HG03025 (cell line): ENCODE data around the gene MEX3C.

ENCODE experiments used
- ATAC-seq: cut with Tn5 transposase; IDR thresholded peaks from one replicate; pipeline ENCODE4 v1.9.1; 2021; ENCODE audit warnings: mild to moderate bottlenecking, moderate library complexity; ENCODE audit not compliant: unreplicated experiment, low FRiP score

The MEX3C gene

GRCh38 chr18:51192026-51192425 lies 5.5 kb downstream of the MEX3C start:
- ATAC-seq = no peak

- ATAC-seq = no peak
These were observed 6.3 kb downstream of the MEX3C start for GRCh38 chr18:51191128-51191717.

- ATAC-seq = no peak
These were observed 7.5 kb downstream of the MEX3C start for GRCh38 chr18:51190000-51190399.

- no peak for ATAC-seq
These were observed 9.3 kb downstream of the MEX3C start for GRCh38 chr18:51188024-51188701.

- ATAC-seq = no peak
These were observed 12.4 kb downstream of the MEX3C start for GRCh38 chr18:51185075-51185474.

- no peak for ATAC-seq
These were observed 13.4 kb downstream of the MEX3C start for GRCh38 chr18:51184091-51184457.

- ATAC-seq = no peak
These were observed 13.9 kb downstream of the MEX3C start for GRCh38 chr18:51183372-51184090.

- no peak for ATAC-seq
These were observed 14.7 kb downstream of the MEX3C start for GRCh38 chr18:51182824-51183223.

GRCh38 chr18:51171625-51172259 lies 25.7 kb downstream of the MEX3C start:
- no peak for ATAC-seq

GRCh38 chr18:51171223-51171622 lies 26.3 kb downstream of the MEX3C start:
- ATAC-seq = no peak

- no peak for ATAC-seq
These were observed 26.8 kb downstream of the MEX3C start for GRCh38 chr18:51170664-51171063.

- ATAC-seq = no peak
These were observed 27.8 kb downstream of the MEX3C start for GRCh38 chr18:51169731-51170130.

- ATAC-seq = no peak
These were observed 28.4 kb downstream of the MEX3C start for GRCh38 chr18:51168960-51169662.

GRCh38 chr18:51168026-51168742 lies 29.3 kb downstream of the MEX3C start:
- no peak for ATAC-seq

GRCh38 chr18:51165296-51165695 lies 32.2 kb downstream of the MEX3C start:
- ATAC-seq = no peak

- ATAC-seq = no peak
These were observed 32.7 kb downstream of the MEX3C start for GRCh38 chr18:51164761-51165281.

- ATAC-seq = no peak
These were observed 33.1 kb downstream of the MEX3C start for GRCh38 chr18:51164342-51164741.

- ATAC-seq = no peak
These were observed 33.9 kb downstream of the MEX3C start for GRCh38 chr18:51163543-51163942.

GRCh38 chr18:51162617-51163016 lies 34.9 kb downstream of the MEX3C start:
- ATAC-seq = no peak

- no peak for ATAC-seq
These were observed 36.8 kb downstream of the MEX3C start for GRCh38 chr18:51160646-51161045.
